Breast epithelium (tissue), 4 donors: ENCODE results near the gene NUMA1. TPM values are rescaled to one million over a fixed set of nuclear protein-coding genes. Genes with fewer than 3 reads are reported as not detected.
A peak's percentile ranks its signal among the peaks of the same experiment; 100 is the strongest.

ENCODE experiments used
- DNase-seq, 2 donors: peaks; one replicate each; pipeline ENCODE4 v3.0.0-alpha.2; 2019; ENCODE audit warnings: low spot score in 2 of 2
- H3K27ac ChIP-seq, 2 donors: fragments of 200-600 bp; sonication (generic) in 1 of 2; one replicate each; pipeline ENCODE4 v1.5.1; 2016 to 2019; ENCODE audit warnings: mild to moderate bottlenecking in 1 of 2
- H3K27me3 ChIP-seq, 2 donors: fragments of 200-600 bp; sonication (generic) in 1 of 2; one replicate each; pipeline versions ENCODE4 v1.5.1 to v1.6.0; 2017 to 2019; ENCODE audit warnings: control low read depth in 1 of 2, mild to moderate bottlenecking in 1 of 2
- H3K36me3 ChIP-seq: fragments of 200-600 bp; one replicate; pipeline ENCODE4 v1.5.1; 2019
- H3K4me1 ChIP-seq, 2 donors: fragments of 200-600 bp; sonication (generic); one replicate each; pipeline ENCODE4 v1.5.1; 2016 to 2019; ENCODE audit warnings: control low read depth in 1 of 2
- H3K4me3 ChIP-seq, 3 donors: fragments of 200-600 bp; sonication (generic); 1 replicate in 2 of 3; 2 replicates in 1 of 3; pipeline ENCODE4 v1.5.1; 2016 to 2019; ENCODE audit warnings: mild to moderate bottlenecking in 3 of 3, moderate library complexity in 2 of 3
- H3K9me3 ChIP-seq, 2 donors: fragments of 200-600 bp; sonication (generic) in 1 of 2; one replicate each; pipeline ENCODE4 v1.5.1; 2016 to 2019; ENCODE audit warnings: control low read depth in 1 of 2
- CTCF ChIP-seq, 3 donors: fragments of 450-650 bp; IDR thresholded peaks; one replicate each; pipeline ENCODE4 v1.5.1; 2016 to 2017; ENCODE audit warnings: antibody characterized with exemption in 3 of 3, mild to moderate bottlenecking in 3 of 3, moderate library complexity in 3 of 3
- POLR2A ChIP-seq: fragments of 450-650 bp; IDR thresholded peaks from one replicate; pipeline ENCODE4 v1.6.1; 2016; ENCODE audit warnings: antibody characterized with exemption, mild to moderate bottlenecking, moderate library complexity
- POLR2AphosphoS5 ChIP-seq, 3 donors: sonication (generic); formaldehyde crosslinking; IDR thresholded peaks; one replicate each; pipeline ENCODE4 v1.6.1; 2017; ENCODE audit warnings: antibody characterized with exemption in 3 of 3
- intact Hi-C: fragments of 100-400 bp; cut with DNase I; formaldehyde crosslinking; loops from one replicate; pipeline ENCODE4 v1.15.1; 2023; ENCODE audit warnings: low total_unique reads
- total RNA-seq, 3 donors: library from RNA; depleted of rRNA; stranded (reverse); fragments of >200 nt; gene quantifications; one replicate each; pipeline ENCODE4 v1.1.0, GENCODE V29; 2016

Gene NUMA1
- total RNA-seq, 3 donors from 2014 or later, result 240 to 412 (median 283) TPM

- no peaks in the 10 kb centered on the region for H3K27me3 ChIP-seq
- no peak for TF ChIP-seq POLR2AphosphoS5 (IDR thresholded peaks at IDR 0.05)
- no peak for TF ChIP-seq CTCF (IDR thresholded peaks at IDR 0.05)
- no peak for TF ChIP-seq POLR2A
- intact Hi-C loops, result no loop called here
- no peaks in the 10 kb centered on the region for H3K9me3 ChIP-seq
- no peak for DNase-seq
- H3K4me3 ChIP-seq, result no peak overlapping the region
- peak overlapping the region; percentile 22 for H3K27ac ChIP-seq
- H3K4me1 ChIP-seq, result peaks cover 4 to 7% of the 10 kb centered on the region in 2 donors
- no peaks in the 10 kb centered on the region for H3K36me3 ChIP-seq
Observed at GRCh38 chr11:72045849-72046248, 34.5 kb downstream of the NUMA1 start.

- intact Hi-C loops, result no loop called here
- TF ChIP-seq POLR2A (no peak), CTCF (IDR thresholded peaks at IDR 0.05) (no peak), POLR2AphosphoS5 (IDR thresholded peaks at IDR 0.05) (no peak)
Observed at GRCh38 chr11:72042064-72042745, 38.1 kb downstream of the NUMA1 start.

DNA sequence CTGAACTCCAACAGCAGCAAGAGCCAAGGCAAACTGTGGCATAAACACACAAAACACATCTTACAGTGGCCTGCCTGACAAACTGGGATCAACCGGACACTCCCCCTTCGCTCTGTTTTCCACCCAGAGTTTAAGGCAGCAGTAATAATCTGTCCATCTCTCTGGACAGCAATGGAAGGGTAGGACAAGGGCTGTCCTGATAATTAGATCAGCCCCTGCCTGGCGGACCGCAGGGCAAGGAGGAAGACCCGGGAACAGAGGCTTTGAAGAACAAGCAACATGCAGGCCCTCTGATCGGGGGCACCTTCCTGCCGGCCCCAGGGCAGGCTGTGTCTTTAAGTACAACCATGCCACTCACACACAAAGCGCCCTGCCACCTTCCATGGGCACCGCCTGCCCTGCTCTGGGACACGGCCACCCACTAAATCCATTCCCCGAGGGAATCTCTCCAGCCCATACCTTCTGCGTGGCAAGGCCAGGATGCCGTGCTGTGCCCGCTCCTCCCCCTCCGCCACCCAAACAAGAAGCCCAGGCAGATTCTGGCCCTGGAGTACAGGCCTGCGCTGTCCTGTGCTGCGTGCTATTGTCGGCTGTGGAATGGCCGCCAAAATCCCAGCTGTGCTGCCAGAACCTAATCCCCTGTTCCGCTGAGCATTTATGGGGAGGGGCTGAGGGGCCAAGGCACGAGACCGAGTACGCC is 38.8 kb downstream of the NUMA1 start:
- H3K4me3 ChIP-seq, result peak overlapping the region; percentile 56 to 71 (median 68)
- no peaks in the 10 kb centered on the region for H3K36me3 ChIP-seq
- peaks cover 4 to 17% of the 10 kb centered on the region in 2 donors for H3K4me1 ChIP-seq
- intact Hi-C loops, result no loop called here
- no peaks in the 10 kb centered on the region for H3K27me3 ChIP-seq
- DNase-seq, result peak; percentile 82 to 87
- H3K27ac ChIP-seq, result peak overlapping the region; percentile 99
- TF ChIP-seq POLR2AphosphoS5 (IDR thresholded peaks at IDR 0.05) (peak; percentile 41 to 66 (median 63)), CTCF (IDR thresholded peaks at IDR 0.05) (no peak), POLR2A (no peak)
- no peaks in the 10 kb centered on the region for H3K9me3 ChIP-seq

More at GRCh38 chr11:72042064-72042745, 38.1 kb downstream of the NUMA1 start:
- no peaks in the 10 kb centered on the region for H3K27me3 ChIP-seq
- peaks cover 4 to 12% of the 10 kb centered on the region in 2 donors for H3K4me1 ChIP-seq
- DNase-seq, result no peak
- H3K36me3 ChIP-seq, result no peaks in the 10 kb centered on the region
- H3K9me3 ChIP-seq, result no peaks in the 10 kb centered on the region
- H3K4me3 ChIP-seq, result peak overlapping the region; percentile 56 to 71 (median 68)
- peak overlapping the region; percentile 99 for H3K27ac ChIP-seq

GRCh38 chr11:72040491-72041363 is 39.6 kb downstream of the NUMA1 start:
- peak; percentile 94 to 95 for DNase-seq
- H3K27ac ChIP-seq, result peak overlapping the region; percentile 99
- TF ChIP-seq POLR2AphosphoS5 (IDR thresholded peaks at IDR 0.05), result peak; percentile 85 to 95 (median 92)
- peak; percentile 27 for TF ChIP-seq POLR2A
- no peak for TF ChIP-seq CTCF (IDR thresholded peaks at IDR 0.05)
- H3K4me3 ChIP-seq, result peak overlapping the region; percentile 56 to 71 (median 68)
- intact Hi-C loops, result no loop called here
- H3K36me3 ChIP-seq, result no peaks in the 10 kb centered on the region
- no peaks in the 10 kb centered on the region for H3K27me3 ChIP-seq
- peaks cover 4 to 21% of the 10 kb centered on the region in 2 donors for H3K4me1 ChIP-seq
- no peaks in the 10 kb centered on the region for H3K9me3 ChIP-seq
